Islet precursor cell (in vitro differentiated cells): Measurements from ENCODE around the gene SLC38A6.

Source experiments
- DNase-seq: peaks from one replicate; pipeline ENCODE4 v3.0.0-alpha.2; 2018

SLC38A6 gene

DNA sequence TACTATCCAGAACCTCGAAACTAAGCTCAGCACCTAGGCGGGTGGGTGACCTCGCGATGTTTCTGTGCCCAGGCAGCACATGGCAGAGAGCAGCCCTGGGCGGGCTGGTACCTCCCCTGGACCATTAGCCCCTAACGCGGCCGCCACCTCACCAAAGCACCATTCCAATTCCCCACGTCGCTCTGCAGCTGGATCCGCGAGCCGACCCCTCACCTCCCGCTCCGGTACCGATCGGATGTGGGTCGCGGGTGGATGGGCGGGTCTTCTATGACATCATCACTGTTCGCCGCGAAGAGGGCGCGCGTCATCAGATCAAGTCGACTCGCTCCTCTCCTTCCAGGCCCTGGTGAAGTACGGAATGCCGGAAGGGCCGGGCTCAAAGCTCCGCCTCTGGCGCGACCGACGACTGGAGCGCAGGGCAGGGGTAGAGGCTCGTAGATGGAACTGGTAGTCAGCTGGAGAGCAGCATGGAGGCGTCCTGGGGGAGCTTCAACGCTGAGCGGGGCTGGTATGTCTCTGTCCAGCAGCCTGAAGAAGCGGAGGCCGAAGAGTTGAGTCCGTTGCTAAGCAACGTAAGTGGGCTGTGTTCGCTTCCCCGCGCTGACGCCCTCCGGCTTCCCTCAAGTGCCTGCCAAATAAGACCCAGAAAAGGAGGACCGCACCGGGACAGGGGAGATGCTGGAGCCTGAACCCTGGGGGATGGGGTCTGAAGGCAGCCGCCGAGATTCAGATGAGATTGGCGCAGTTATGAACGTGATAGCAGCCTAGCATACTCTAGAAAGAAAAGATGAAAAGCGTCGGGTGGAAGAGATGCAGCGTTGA lies at the start of gene SLC38A6, which contains the start of gene TRMT5:
TSS of gene SLC38A6 (plus strand) at position 435 of the 822 bp plus-strand sequence. CDS start at position 468, 33 bp downstream.
TSS of gene TRMT5 (minus strand) at position 269 of the 822 bp plus-strand sequence. CDS start at position 163, 106 bp downstream.
- peak; percentile 99 for DNase-seq

GRCh38 chr14:60933920-60934655 lies 47.0 kb upstream of the SLC38A6 start:
- DNase-seq = no peak

DNA sequence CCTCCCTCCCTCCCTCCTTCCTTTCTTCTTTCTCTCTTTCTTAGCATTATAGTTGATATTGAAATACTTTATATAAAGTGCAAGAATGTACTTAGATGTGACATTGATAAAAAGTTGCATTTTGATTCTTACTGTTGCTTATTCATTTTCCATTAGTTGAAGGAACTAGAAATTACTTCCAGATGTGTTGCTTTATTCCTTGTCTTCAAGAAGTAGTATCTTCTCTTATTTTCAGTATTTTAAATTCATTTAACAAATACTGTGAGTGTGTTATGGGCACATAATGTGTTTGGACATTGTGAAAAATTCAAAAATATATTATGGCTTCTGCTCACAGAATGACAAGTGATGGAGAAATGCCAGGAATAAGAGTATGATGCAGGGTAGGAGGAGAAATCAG lies 45.7 kb upstream of the SLC38A6 start:
- no peak for DNase-seq

GRCh38 chr14:60943637-60944032 lies 37.4 kb upstream of the SLC38A6 start:
- no peak for DNase-seq

- DNase-seq = no peak
These were observed 36.8 kb upstream of the SLC38A6 start for GRCh38 chr14:60944204-60944603.

GRCh38 chr14:60945984-60946383 lies 35.1 kb upstream of the SLC38A6 start:
- DNase-seq = no peak

DNA sequence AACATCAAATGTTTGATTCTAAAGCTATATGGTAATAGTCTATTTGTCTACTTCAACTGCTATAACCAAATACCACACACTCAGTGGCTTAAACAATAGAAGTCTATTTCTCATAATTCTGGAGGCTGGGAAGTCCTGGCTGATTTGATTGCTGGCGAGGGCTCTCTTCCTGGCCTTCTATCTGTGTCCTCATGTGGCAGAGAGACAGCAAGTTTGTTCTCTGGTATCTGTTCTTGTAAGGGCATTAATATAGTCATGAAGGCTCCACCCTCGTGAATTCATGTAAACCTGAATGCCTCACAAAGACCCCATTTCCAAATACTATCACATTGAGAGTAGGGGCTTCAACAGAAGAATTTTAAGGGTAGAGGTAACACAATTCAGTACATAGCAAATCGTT lies 34.3 kb upstream of the SLC38A6 start:
- no peak for DNase-seq

GRCh38 chr14:60951776-60952435 lies 29.1 kb upstream of the SLC38A6 start:
- DNase-seq = no peak

- DNase-seq = no peak
These were observed 24.8 kb upstream of the SLC38A6 start for GRCh38 chr14:60956202-60956601.

DNA sequence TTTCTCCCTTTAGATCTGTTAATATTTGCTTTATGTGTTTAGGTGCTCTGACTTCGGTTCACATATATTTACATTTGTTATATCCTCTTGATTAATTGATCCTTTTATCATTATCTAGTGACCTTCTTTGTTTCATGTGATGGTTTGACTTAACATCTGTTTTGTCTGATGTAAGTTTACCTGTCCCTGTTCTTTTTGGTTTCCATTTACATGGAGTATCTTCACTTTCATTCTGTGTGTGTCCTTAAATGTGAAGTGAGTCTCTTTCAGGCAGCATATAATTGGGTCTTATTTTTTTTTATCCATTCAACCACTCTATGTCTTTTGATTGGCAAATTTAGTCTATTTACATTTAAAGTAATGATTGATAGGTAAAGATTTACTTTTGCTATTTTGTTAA lies 24.4 kb upstream of the SLC38A6 start:
- DNase-seq = no peak

DNA sequence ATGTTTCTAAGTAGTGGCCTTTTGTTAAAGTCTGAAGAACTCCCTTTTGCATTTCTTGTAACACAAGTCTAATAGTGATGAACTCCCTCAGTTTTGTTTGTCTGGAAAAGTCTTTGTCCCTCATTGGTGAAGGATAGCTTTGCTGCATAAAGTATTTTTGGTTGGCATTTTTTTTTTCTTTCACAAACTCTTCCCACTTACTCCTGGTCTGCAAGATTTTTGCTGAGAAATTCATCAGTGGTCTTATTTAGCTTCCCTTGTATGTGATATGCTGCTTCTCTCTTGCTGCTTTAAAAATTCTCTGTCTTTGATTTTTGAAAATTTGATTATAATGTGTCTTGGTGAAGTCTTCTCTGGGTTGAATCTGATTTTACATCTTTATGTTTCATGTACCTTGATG lies 22.9 kb upstream of the SLC38A6 start:
- no peak for DNase-seq

- DNase-seq = no peak
These were observed 17.3 kb upstream of the SLC38A6 start for GRCh38 chr14:60963761-60964160.

GRCh38 chr14:60964904-60965303 lies 16.1 kb upstream of the SLC38A6 start:
- DNase-seq = no peak

- DNase-seq = no peak
These were observed 15.6 kb upstream of the SLC38A6 start for GRCh38 chr14:60965402-60965801.

- peak; percentile 57 for DNase-seq
These were observed 12.9 kb upstream of the SLC38A6 start for GRCh38 chr14:60968099-60968498.

DNA sequence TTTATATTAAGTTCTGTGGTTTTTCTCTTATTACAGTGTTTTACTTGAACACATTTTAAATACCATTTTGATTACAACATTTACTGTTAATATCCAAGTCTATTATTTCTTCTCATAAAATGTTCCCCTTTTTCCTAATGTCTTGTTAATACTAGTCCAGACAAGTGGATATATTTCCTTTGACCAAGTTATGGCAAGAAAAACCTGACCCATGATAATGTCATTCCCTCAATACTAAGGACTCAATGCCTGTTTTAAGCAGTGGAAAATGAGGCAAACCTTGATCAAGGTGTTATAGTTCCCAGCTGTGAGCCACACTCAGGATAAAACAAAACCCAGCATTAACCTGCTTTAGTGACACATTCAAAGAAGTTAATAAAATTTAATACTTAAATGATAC lies 12.4 kb upstream of the SLC38A6 start:
- no peak for DNase-seq

DNA sequence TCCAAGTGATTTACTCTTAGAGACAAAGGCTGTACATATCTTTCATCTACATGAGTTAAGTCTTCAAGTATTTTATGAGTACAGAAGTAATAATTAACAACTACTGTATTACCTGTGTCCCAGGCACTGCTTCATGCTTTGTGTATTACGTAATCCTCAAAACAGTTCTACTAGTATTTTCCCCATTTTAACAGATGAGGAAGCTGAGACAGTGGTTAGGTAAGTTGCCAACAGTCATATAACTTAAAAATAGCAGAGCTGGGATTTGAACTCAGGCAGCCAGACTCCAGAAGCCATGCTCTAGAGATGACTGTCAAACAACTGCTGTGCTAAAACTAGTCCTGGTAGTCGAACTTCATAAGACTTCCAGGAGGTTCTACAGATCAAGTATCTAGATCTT lies 10.9 kb upstream of the SLC38A6 start:
- no peak for DNase-seq

DNA sequence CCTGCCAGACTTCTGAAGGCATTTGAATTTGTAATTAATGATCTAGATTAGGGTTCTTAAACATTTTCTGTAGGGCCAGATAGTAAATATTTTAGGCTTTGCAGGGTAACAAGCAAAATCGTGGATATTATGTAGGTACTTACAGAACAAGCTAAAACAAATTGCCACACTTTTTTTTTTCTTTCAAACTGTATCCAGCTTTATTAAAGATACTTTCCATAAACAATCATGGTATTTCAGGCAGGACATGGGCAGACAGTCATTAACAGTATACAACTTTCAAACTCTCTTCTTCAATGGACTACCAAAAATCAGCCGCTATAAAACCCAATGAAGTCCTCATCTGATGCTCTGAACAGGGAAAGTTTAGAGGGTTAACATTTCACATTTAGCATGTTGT lies 9.8 kb upstream of the SLC38A6 start:
- DNase-seq = no peak

GRCh38 chr14:60972295-60972694 lies 8.8 kb upstream of the SLC38A6 start:
- no peak for DNase-seq

DNA sequence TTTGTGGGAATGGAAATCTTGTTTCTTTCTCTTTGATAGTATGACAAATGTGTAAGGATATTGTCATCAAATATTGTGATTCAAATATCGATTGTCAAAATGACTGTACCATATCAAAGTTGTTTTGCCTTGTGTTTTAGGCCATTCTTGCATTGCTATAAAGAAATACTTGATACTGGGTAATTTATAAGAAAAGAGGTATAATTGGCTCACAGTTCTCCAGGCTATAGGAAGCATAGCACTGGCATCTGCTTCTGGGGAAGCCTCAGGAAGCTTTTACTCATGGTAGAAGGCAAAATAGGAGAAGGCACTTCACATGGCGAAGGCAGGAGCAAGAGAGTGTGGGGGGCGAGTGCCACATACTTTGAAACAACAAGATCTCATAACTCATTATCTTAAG lies 8.0 kb upstream of the SLC38A6 start:
- no peak for DNase-seq

GRCh38 chr14:60974090-60974651 lies 6.9 kb upstream of the SLC38A6 start:
- no peak for DNase-seq

DNA sequence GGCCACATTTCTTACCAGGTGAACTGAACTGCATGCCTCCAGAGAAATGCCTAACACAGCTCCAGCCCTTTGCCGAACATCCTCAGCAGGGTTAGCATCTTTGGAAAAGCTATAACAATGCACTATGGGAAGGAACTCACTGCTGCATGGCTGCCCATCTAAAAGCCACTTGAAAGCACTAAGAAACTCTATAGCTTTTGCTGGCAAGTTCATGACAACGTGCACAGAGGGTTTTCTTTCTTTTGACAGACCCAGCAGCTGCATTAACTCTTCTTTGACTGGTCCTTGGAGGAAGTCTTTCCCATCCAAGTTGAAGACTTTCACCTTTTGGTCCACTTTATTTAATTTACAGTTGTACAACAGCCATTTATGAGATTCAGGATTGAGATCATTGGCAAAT lies 5.5 kb upstream of the SLC38A6 start:
- no peak for DNase-seq

DNA sequence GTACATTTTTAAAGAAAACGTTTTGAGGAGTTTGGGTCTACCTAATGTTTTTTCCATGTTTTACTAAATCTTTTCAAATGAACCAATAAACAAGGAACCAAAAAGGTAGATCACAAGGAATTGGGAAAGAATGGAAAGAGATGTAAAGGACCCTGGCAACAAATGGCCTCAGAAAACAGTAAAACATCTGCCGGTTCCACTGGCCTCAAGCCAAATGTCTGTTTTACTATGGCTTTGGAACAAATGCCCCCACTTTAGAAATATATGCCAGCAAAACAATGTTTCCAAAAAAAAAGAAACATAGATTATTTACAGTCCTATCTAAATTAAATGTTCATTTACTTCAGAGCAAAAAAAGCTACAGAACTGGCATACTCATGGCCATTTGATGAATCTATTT lies 3.2 kb upstream of the SLC38A6 start:
- DNase-seq = no peak
